SKM-1 treated with dmso at 0.1 percent for 144 hours (cell line): ENCODE measurements around the gene CFAP126.
"Not testable (repeated sequence)": the region's sequence is repeated elsewhere in the genome, so short reads cannot be mapped to it uniquely, and the experiment has no call there.

Experiments used
- DNase-seq: peaks from one replicate; lab custom pipeline; 2025; ENCODE audit not compliant: unreplicated experiment; lab: John Stamatoyannopoulos, UW

The CFAP126 gene

GRCh38 chr1:161367684-161368400, at the start of gene CFAP126:
Gene CFAP126, minus strand, starts transcription at chr1:161367876. Its CDS starts 8 bp downstream, at chr1:161367868.
- DNase-seq: peak; percentile 52

GRCh38 chr1:161413050-161413449, 45.4 kb upstream of the CFAP126 start:
- not testable (repeated sequence) for DNase-seq

- DNase-seq: not testable (repeated sequence)
These were observed 42.9 kb upstream of the CFAP126 start for GRCh38 chr1:161410636-161410970.

- not testable (repeated sequence) for DNase-seq
These were observed 42.4 kb upstream of the CFAP126 start for GRCh38 chr1:161409848-161410635.

GRCh38 chr1:161408429-161409052, 40.9 kb upstream of the CFAP126 start:
- DNase-seq: no peak

GRCh38 chr1:161407451-161407985, 39.8 kb upstream of the CFAP126 start:
- DNase-seq: no peak

- not testable (repeated sequence) for DNase-seq
These were observed 38.9 kb upstream of the CFAP126 start for GRCh38 chr1:161406551-161406950.

GRCh38 chr1:161404051-161404597, 36.4 kb upstream of the CFAP126 start:
- no peak for DNase-seq

GRCh38 chr1:161402446-161402845, 34.8 kb upstream of the CFAP126 start:
- DNase-seq: no peak

GRCh38 chr1:161399257-161399998, 31.8 kb upstream of the CFAP126 start:
- peak; percentile 98 for DNase-seq

GRCh38 chr1:161398900-161399256, 31.2 kb upstream of the CFAP126 start:
- no peak for DNase-seq

- not testable (repeated sequence) for DNase-seq
These were observed 29.4 kb upstream of the CFAP126 start for GRCh38 chr1:161397038-161397437.

GRCh38 chr1:161393151-161393550, 25.5 kb upstream of the CFAP126 start:
- DNase-seq: no peak

- DNase-seq: no peak
These were observed 23.9 kb upstream of the CFAP126 start for GRCh38 chr1:161391611-161392010.

GRCh38 chr1:161391136-161391535, 23.5 kb upstream of the CFAP126 start:
- DNase-seq: not testable (repeated sequence)

- no peak for DNase-seq
These were observed 22.8 kb upstream of the CFAP126 start for GRCh38 chr1:161390559-161390858.

GRCh38 chr1:161389691-161390558, 22.2 kb upstream of the CFAP126 start:
- DNase-seq: peak; percentile 95

- not testable (repeated sequence) for DNase-seq
These were observed 21.5 kb upstream of the CFAP126 start for GRCh38 chr1:161389158-161389557.

GRCh38 chr1:161388639-161389038, 21.0 kb upstream of the CFAP126 start:
- no peak for DNase-seq
